Spleen (tissue), 11 donors: ENCODE results near the gene CEP19. TPM values are rescaled to one million over a fixed set of nuclear protein-coding genes. Genes with fewer than 3 reads are reported as not detected.

ENCODE experiments used
- DNase-seq: peaks from one replicate; pipeline ENCODE4 v3.0.0-alpha.2; 2020
- H3K27ac ChIP-seq, 8 donors: fragments of 200-600 bp; sonication (generic) in 7 of 8; 1 replicate in 4 of 8; 2 replicates in 4 of 8; pipeline versions ENCODE4 v1.5.0 to v1.8.0; 2016 to 2021; ENCODE audit warnings: inconsistent platforms in 4 of 8, mild to moderate bottlenecking in 4 of 8, moderate library complexity in 1 of 8
- H3K27me3 ChIP-seq, 7 donors: fragments of 200-600 bp; sonication (generic) in 6 of 7; replicated peaks in 1 of 7; 1 replicate in 4 of 7; 2 replicates in 3 of 7; pipeline versions ENCODE4 v1.5.0 to v1.8.0; 2016 to 2021; ENCODE audit warnings: inconsistent platforms in 3 of 7, mild to moderate bottlenecking in 1 of 7
- H3K36me3 ChIP-seq, 6 donors: fragments of 200-600 bp; sonication (generic) in 5 of 6; 1 replicate in 4 of 6; 2 replicates in 2 of 6; pipeline versions ENCODE4 v1.5.0 to v1.8.0; 2016 to 2021; ENCODE audit warnings: inconsistent platforms in 2 of 6
- H3K4me1 ChIP-seq, 6 donors: fragments of 200-600 bp; sonication (generic) in 5 of 6; 1 replicate in 3 of 6; 2 replicates in 3 of 6; pipeline versions ENCODE4 v1.5.0 to v1.8.0; 2016 to 2021; ENCODE audit warnings: inconsistent platforms in 3 of 6
- H3K4me3 ChIP-seq, 8 donors: fragments of 200-600 bp; sonication (generic) in 7 of 8; 1 replicate in 4 of 8; 2 replicates in 4 of 8; pipeline versions ENCODE4 v1.5.0 to v1.8.0; 2016 to 2021; ENCODE audit warnings: inconsistent platforms in 4 of 8, mild to moderate bottlenecking in 4 of 8, moderate library complexity in 2 of 8
- H3K9me3 ChIP-seq, 8 donors: fragments of 200-600 bp; sonication (generic) in 7 of 8; 1 replicate in 4 of 8; 2 replicates in 4 of 8; pipeline versions ENCODE4 v1.5.0 to v1.8.0; 2016 to 2021; ENCODE audit warnings: inconsistent platforms in 4 of 8
- CTCF ChIP-seq, 11 experiments: fragments of 200-600 bp in 7 of 11; fragments of 450-650 bp in 4 of 11; sonication (generic) in 4 of 11; IDR thresholded peaks in 8 of 11; conservative IDR thresholded peaks in 3 of 11; 1 replicate in 7 of 11; 2 replicates in 4 of 11; pipeline versions ENCODE4 v1.4.0 to v1.8.0; 2016 to 2021; ENCODE audit warnings: antibody characterized with exemption in 11 of 11, inconsistent platforms in 4 of 11, mild to moderate bottlenecking in 1 of 11
- POLR2A ChIP-seq, 3 donors: fragments of 450-650 bp; IDR thresholded peaks; one replicate each; pipeline ENCODE4 v1.5.1; 2017; ENCODE audit warnings: antibody characterized with exemption in 3 of 3, mild to moderate bottlenecking in 1 of 3
- POLR2AphosphoS5 ChIP-seq, 3 donors: sonication (generic); formaldehyde crosslinking; IDR thresholded peaks; one replicate each; pipeline ENCODE4 v1.5.1; 2017; ENCODE audit warnings: antibody characterized with exemption in 3 of 3
- WGBS, 5 donors: extraction: QIAGEN DNeasy Blood & Tissue Kit in 3 of 5; methylation state at CpG; one replicate each; pipeline versions ENCODE4 v1.1.5 to v1.1.7; 2013 to 2018; 5-methylcytosine and 5-hydroxymethylcytosine counted together
- intact Hi-C: fragments of 100-400 bp; cut with DNase I; formaldehyde crosslinking; loops from one replicate; pipeline ENCODE4 v1.15.0; 2023; ENCODE audit warnings: low total_unique reads
- polyA plus RNA-seq, 3 donors: library from polyadenylated mRNA; stranded (reverse); fragments of 200-250 nt; gene quantifications; one replicate each; pipeline ENCODE4 v1.2.1, GENCODE V29; 2013
- total RNA-seq, 7 donors: library from RNA; depleted of rRNA in 3 of 7; stranded (reverse); fragments of >200 nt in 3 of 7; fragmentation: NEBNext Ultra II Directional in 4 of 7; extraction: Animal tissue kit (Norgen Biotek cat#: 25700) in 4 of 7; gene quantifications; one replicate each; pipeline versions ENCODE4 v1.1.0 to v1.2.1, GENCODE V29; 2016 to 2021
- donor health status: healthy with polysubstance abuse.
- donor health status: DM: no; HTN: no; CAD: no; lungs with moderate emphysema.
- donor health status: DM: no; HTN: no; CAD: no.
- donor health status: Bipolar disorder and iron deficiency.
- donor health status: healthy.
- donor health status: DM: no; HTN: no; CAD: no.
- donor health status: DM: yes; HTN: yes; CAD: no.

Gene CEP19
- total and polyA plus RNA-seq, 10 donors, result 0.68 to 6.4 (median 3.0) TPM

- no peak for TF ChIP-seq POLR2A (IDR thresholded peaks at IDR 0.05)
- no peaks in the 10 kb centered on the region for H3K9me3 ChIP-seq
- 69 to 79% (median 77%) methylated on average over 13 to 15 of the region's 15 CpGs for whole genome bisulfite sequencing, 5 donors
- H3K27ac ChIP-seq, result no peak overlapping the region
- intact Hi-C loops, result no loop called here
- no peak overlapping the region for H3K4me3 ChIP-seq
- H3K36me3 ChIP-seq, result peaks cover 0 to 59% (median 35%) of the 10 kb centered on the region in 6 donors
- no peaks in the 10 kb centered on the region for H3K27me3 ChIP-seq
- no peak for DNase-seq
- peaks cover 0 to 11% (median 0%) of the 10 kb centered on the region in 6 donors for H3K4me1 ChIP-seq
Observed at GRCh38 chr3:196662711-196663571, 49.1 kb downstream of the CEP19 start.

GRCh38 chr3:196662033-196662432 lies 50.0 kb downstream of the CEP19 start:
- H3K4me3 ChIP-seq, result no peak overlapping the region
- no peaks in the 10 kb centered on the region for H3K9me3 ChIP-seq
- TF ChIP-seq POLR2AphosphoS5 (IDR thresholded peaks at IDR 0.05) (no peak), POLR2A (IDR thresholded peaks at IDR 0.05) (no peak), CTCF (IDR thresholded peaks at IDR 0.05 in 8 of 11, conservative IDR thresholded peaks at IDR 0.05 in 3 of 11) (no peak)
- H3K4me1 ChIP-seq, result peaks cover 0 to 3% (median 0%) of the 10 kb centered on the region in 6 donors
- 87 to 94% (median 89%) methylated on average over 12 to 13 of the region's 13 CpGs for WGBS, 5 donors
- H3K27ac ChIP-seq, result no peak overlapping the region
- no peak for DNase-seq
- no peaks in the 10 kb centered on the region for H3K27me3 ChIP-seq
- peaks cover 0 to 68% (median 41%) of the 10 kb centered on the region in 6 donors for H3K36me3 ChIP-seq
- intact Hi-C loops, result no loop called here

GRCh38 chr3:196661400-196661799 lies 50.6 kb downstream of the CEP19 start:
- peaks cover 0 to 74% (median 47%) of the 10 kb centered on the region in 6 donors for H3K36me3 ChIP-seq
- H3K27me3 ChIP-seq, result no peaks in the 10 kb centered on the region
- H3K4me3 ChIP-seq, result no peak overlapping the region
- intact Hi-C loops, result no loop called here
- WGBS, 5 donors, result 86 to 91% (median 89%) methylated on average over 13 to 16 of the region's 16 CpGs
- H3K9me3 ChIP-seq, result no peaks in the 10 kb centered on the region
- TF ChIP-seq POLR2AphosphoS5 (IDR thresholded peaks at IDR 0.05) (peak in 1 of 3 donors; percentile 36), CTCF (IDR thresholded peaks at IDR 0.05 in 8 of 11, conservative IDR thresholded peaks at IDR 0.05 in 3 of 11) (no peak)
- no peak overlapping the region for H3K27ac ChIP-seq
- no peak for DNase-seq
- H3K4me1 ChIP-seq, result peaks cover 0 to 6% (median under 1%) of the 10 kb centered on the region in 6 donors

- intact Hi-C loops, result no loop called here
- H3K36me3 ChIP-seq, result peaks cover 0 to 82% (median 55%) of the 10 kb centered on the region in 6 donors
- TF ChIP-seq POLR2A (IDR thresholded peaks at IDR 0.05), result no peak
- no peak for TF ChIP-seq CTCF (IDR thresholded peaks at IDR 0.05 in 8 of 11, conservative IDR thresholded peaks at IDR 0.05 in 3 of 11)
- TF ChIP-seq POLR2AphosphoS5 (IDR thresholded peaks at IDR 0.05), result peak in 1 of 3 donors; percentile 7
- DNase-seq, result no peak
- no peaks in the 10 kb centered on the region for H3K9me3 ChIP-seq
- H3K27ac ChIP-seq, result no peak overlapping the region
- peaks cover 0 to 13% (median 4%) of the 10 kb centered on the region in 6 donors for H3K4me1 ChIP-seq
- no peak overlapping the region for H3K4me3 ChIP-seq
- no peaks in the 10 kb centered on the region for H3K27me3 ChIP-seq
- 89 to 93% (median 91%) methylated on average over 24 to 32 of the region's 32 CpGs for WGBS, 5 donors
Observed at GRCh38 chr3:196660381-196661166, 51.5 kb downstream of the CEP19 start.
